ENCODE measurements around the gene LPAR5. TPM values are rescaled to one million over a fixed set of nuclear protein-coding genes. Genes with fewer than 3 reads are reported as not detected.
A peak's percentile ranks its signal among the peaks of the same experiment; 100 is the strongest.

The LPAR5 gene
- total and polyA plus RNA-seq, 2 donors from 2014 or later: 0.97 to 4.9 TPM

DNA sequence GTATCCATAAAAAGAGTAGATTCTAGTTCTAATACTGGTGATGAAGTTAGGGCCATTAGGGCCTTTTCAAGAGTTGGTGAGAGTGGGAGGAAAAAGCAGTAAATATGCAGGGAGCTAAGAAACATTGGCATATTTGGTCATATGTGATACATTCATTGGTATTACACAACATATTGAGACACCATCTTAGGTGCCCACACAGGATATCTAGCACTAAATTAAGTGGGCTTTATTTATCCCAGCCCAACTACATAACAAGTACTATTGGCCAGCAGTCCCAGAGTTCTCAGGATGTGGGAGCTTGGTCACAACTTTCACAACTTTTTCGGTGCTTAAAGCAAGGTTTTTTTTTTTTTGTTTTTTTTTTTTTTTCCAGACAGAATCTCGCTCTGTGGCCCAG is 29.1 kb upstream of the LPAR5 start:
- H3K9ac ChIP-seq (ENCODE audit: low read length in 3 of 3): no peak overlapping the region
- H3K4me1 ChIP-seq (ENCODE audit: control insufficient read depth in 2 of 3, insufficient read depth in 2 of 3, low read depth in 1 of 3, low read length in 3 of 3): peaks cover 4 to 7% (median 6%) of the 10 kb centered on the region in 3 donors
- FAIRE-seq (no peak), DNase-seq (no peak)
- H3K27ac ChIP-seq (ENCODE audit: low read depth in 2 of 2, low read length in 2 of 2): no peak overlapping the region
- H3K27me3 ChIP-seq (ENCODE audit: control insufficient read depth, insufficient read depth, low read length): no peaks in the 10 kb centered on the region
- no peaks in the 10 kb centered on the region for H3K9me3 ChIP-seq (ENCODE audit: control insufficient read depth in 2 of 3, insufficient read depth in 1 of 3, low read length in 3 of 3)
- intact Hi-C loops (cut with DNase I): no loop called here
- H3K36me3 ChIP-seq (ENCODE audit: control insufficient read depth in 2 of 3, insufficient read depth in 3 of 3, low read length in 3 of 3): peaks cover 6 to 28% (median 8%) of the 10 kb centered on the region in 3 donors
- H3K4me3 ChIP-seq (ENCODE audit: low read length in 3 of 3): no peak overlapping the region
- TF ChIP-seq, protein P1, sequence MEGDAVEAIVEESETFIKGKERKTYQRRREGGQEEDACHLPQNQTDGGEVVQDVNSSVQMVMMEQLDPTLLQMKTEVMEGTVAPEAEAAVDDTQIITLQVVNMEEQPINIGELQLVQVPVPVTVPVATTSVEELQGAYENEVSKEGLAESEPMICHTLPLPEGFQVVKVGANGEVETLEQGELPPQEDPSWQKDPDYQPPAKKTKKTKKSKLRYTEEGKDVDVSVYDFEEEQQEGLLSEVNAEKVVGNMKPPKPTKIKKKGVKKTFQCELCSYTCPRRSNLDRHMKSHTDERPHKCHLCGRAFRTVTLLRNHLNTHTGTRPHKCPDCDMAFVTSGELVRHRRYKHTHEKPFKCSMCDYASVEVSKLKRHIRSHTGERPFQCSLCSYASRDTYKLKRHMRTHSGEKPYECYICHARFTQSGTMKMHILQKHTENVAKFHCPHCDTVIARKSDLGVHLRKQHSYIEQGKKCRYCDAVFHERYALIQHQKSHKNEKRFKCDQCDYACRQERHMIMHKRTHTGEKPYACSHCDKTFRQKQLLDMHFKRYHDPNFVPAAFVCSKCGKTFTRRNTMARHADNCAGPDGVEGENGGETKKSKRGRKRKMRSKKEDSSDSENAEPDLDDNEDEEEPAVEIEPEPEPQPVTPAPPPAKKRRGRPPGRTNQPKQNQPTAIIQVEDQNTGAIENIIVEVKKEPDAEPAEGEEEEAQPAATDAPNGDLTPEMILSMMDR (IDR thresholded peaks at IDR 0.05; ENCODE audit: borderline replicate concordance, extremely low read depth, insufficient read depth): no peak

DNA sequence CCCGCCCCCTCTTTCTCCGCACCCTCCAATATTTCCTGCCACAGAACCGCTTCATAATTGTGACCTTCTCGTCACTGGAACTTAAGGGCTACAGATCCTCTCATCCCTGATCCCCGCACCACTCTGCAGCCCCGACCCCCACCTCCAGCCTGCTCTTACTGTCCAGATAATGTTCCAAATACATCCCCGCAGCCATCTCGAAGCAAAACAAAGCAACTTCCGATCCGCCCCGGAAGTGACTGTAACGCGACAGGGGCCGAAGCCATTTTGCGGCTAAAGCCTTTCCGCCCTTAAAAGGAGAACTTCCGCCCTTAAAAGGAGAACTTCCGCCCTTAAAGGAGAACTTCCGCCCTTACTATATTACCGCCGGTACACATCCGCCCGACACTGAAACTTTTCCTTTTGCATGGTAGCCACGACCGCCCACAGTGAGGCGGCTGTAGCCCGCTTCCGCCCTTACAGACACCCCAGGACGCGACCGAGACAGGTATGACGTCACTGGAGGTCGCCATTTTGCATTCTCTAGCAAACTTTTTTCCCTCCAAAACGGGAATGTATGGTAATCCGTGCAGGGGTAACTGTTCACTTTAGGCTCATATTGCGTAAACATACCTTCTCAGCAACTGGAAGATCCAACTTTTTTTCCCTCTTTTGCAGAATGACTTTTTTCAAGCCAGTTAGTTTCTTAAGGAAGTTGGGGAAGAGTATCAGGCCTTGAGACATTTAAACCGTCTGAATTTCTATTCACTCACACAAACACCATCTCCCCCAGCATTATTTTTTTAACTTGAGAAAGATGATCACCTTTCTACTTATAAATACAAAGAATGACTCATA is 27.4 kb upstream of the LPAR5 start, which contains the start of gene ING4:
ING4 (minus strand) TSS at position 214 of the 837 bp plus-strand sequence; CDS start at position 196, 18 bp downstream.
- Histone ChIP-seq H3K9ac (ENCODE audit: low read length in 3 of 3) (peak within 1 kb of the TSS; percentile 81 to 89 (median 86)), H3K27me3 (ENCODE audit: control insufficient read depth, insufficient read depth, low read length) (no peaks in the 10 kb centered on the region), H3K4me3 (ENCODE audit: low read length in 3 of 3) (peak within 1 kb of the TSS; percentile 81 to 100 (median 89)), H3K27ac (ENCODE audit: low read depth in 2 of 2, low read length in 2 of 2) (peak within 1 kb of the TSS; percentile 57 to 91), H3K4me1 (ENCODE audit: control insufficient read depth in 2 of 3, insufficient read depth in 2 of 3, low read depth in 1 of 3, low read length in 3 of 3) (peaks cover 4 to 7% (median 6%) of the 10 kb centered on the region in 3 donors), H3K9me3 (ENCODE audit: control insufficient read depth in 2 of 3, insufficient read depth in 1 of 3, low read length in 3 of 3) (no peaks in the 10 kb centered on the region), H3K36me3 (ENCODE audit: control insufficient read depth in 2 of 3, insufficient read depth in 3 of 3, low read length in 3 of 3) (peaks cover 0 to 12% (median 4%) of the 10 kb centered on the region in 3 donors)
- FAIRE-seq (peak; percentile 98), DNase-seq (peak; percentile 99 to 100 (median 99))
- intact Hi-C loops (cut with DNase I): no loop called here
- TF ChIP-seq, protein P1 (IDR thresholded peaks at IDR 0.05; ENCODE audit: borderline replicate concordance, extremely low read depth, insufficient read depth): no peak

DNA sequence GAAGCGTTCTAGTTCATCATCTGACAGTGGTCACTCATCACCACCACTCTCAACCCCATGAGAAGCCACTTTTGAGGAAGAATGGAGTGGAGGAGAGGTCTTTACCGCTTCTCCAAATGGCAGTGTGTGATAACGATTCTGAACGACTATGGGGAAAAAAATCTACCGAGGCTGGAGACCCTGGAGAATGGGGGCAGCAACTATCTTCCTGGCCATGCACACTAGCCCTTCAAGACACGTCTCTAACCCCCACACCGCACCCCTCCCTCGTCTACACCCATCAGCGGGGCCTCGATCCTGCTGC is 26.8 kb upstream of the LPAR5 start:
- no peaks in the 10 kb centered on the region for H3K27me3 ChIP-seq (ENCODE audit: control insufficient read depth, insufficient read depth, low read length)
- H3K9me3 ChIP-seq (ENCODE audit: control insufficient read depth in 2 of 3, insufficient read depth in 1 of 3, low read length in 3 of 3): no peaks in the 10 kb centered on the region
- intact Hi-C loops (cut with DNase I): no loop called here
- DNase-seq (no peak), FAIRE-seq (no peak)
- TF ChIP-seq, protein P1 (IDR thresholded peaks at IDR 0.05; ENCODE audit: borderline replicate concordance, extremely low read depth, insufficient read depth): no peak
- H3K36me3 ChIP-seq (ENCODE audit: control insufficient read depth in 2 of 3, insufficient read depth in 3 of 3, low read length in 3 of 3): peaks cover 0 to 8% (median 4%) of the 10 kb centered on the region in 3 donors
- peak overlapping the region; percentile 81 to 100 (median 89) for H3K4me3 ChIP-seq (ENCODE audit: low read length in 3 of 3)
- peak overlapping the region; percentile 36 to 91 for H3K27ac ChIP-seq (ENCODE audit: low read depth in 2 of 2, low read length in 2 of 2)
- peaks cover 4 to 7% (median 6%) of the 10 kb centered on the region in 3 donors for H3K4me1 ChIP-seq (ENCODE audit: control insufficient read depth in 2 of 3, insufficient read depth in 2 of 3, low read depth in 1 of 3, low read length in 3 of 3)
- peak overlapping the region; percentile 81 to 89 (median 86) for H3K9ac ChIP-seq (ENCODE audit: low read length in 3 of 3)

All from kidney (tissue), 14 donors.